Smooth muscle cell (in vitro differentiated cells): Measurements from ENCODE around the gene GCLC. TPM values are rescaled to one million over a fixed set of nuclear protein-coding genes. Genes with fewer than 3 reads are reported as not detected.

Experiments used
- DNase-seq: peaks from one replicate; lab custom pipeline; 2025; ENCODE audit not compliant: unreplicated experiment; lab: John Stamatoyannopoulos, UW
- H2AFZ ChIP-seq: fragments of 200-600 bp; sonication (generic); 2 replicates; pipeline ENCODE4 v1.6.0; 2016; ENCODE audit warnings: antibody characterized with exemption, low read depth, mild to moderate bottlenecking
- H3F3A ChIP-seq: fragments of 200-600 bp; sonication (generic); 2 replicates; pipeline ENCODE4 v1.6.0; 2017; ENCODE audit warnings: antibody characterized with exemption, low read depth
- H3K27ac ChIP-seq: fragments of 200-600 bp; sonication (generic); 2 replicates; pipeline ENCODE4 v1.5.1; 2016; ENCODE audit warnings: low read depth, mild to moderate bottlenecking
- H3K27me3 ChIP-seq: fragments of 200-600 bp; sonication (generic); 2 replicates; pipeline ENCODE4 v1.6.1; 2016; ENCODE audit warnings: low read depth, mild to moderate bottlenecking
- H3K36me3 ChIP-seq: fragments of 200-600 bp; sonication (generic); 2 replicates; pipeline ENCODE4 v1.5.1; 2016; ENCODE audit warnings: low read depth
- H3K4me1 ChIP-seq: fragments of 200-600 bp; sonication (generic); 2 replicates; pipeline ENCODE4 v1.5.1; 2016; ENCODE audit warnings: low read depth
- H3K4me2 ChIP-seq: fragments of 200-600 bp; sonication (generic); 2 replicates; pipeline ENCODE4 v1.6.0; 2016; ENCODE audit warnings: mild to moderate bottlenecking
- H3K4me3 ChIP-seq: fragments of 200-600 bp; sonication (generic); 2 replicates; pipeline ENCODE4 v1.5.1; 2016; ENCODE audit warnings: mild to moderate bottlenecking
- H3K79me2 ChIP-seq: fragments of 200-600 bp; sonication (generic); 2 replicates; pipeline ENCODE4 v1.6.0; 2016; ENCODE audit warnings: low read depth, mild to moderate bottlenecking
- H3K9ac ChIP-seq: fragments of 200-600 bp; sonication (generic); 2 replicates; pipeline ENCODE4 v1.6.0; 2016; ENCODE audit warnings: low read depth
- H3K9me3 ChIP-seq: fragments of 200-600 bp; sonication (generic); replicated peaks from 2 replicates; pipeline ENCODE4 v1.5.1; 2016; ENCODE audit warnings: low read depth
- H4K20me1 ChIP-seq: fragments of 200-600 bp; sonication (generic); 2 replicates; pipeline ENCODE4 v1.6.0; 2016; ENCODE audit warnings: low read depth
- WGBS: methylation state at CpG from one replicate; pipeline ENCODE4 v1.1.7; 2016; ENCODE audit warnings: low lambda C conversion rate; 5-methylcytosine and 5-hydroxymethylcytosine counted together
- polyA plus RNA-seq: library from polyadenylated mRNA; unstranded; fragments of >200 nt; fragmentation: Nextera tagmentation; extraction: Ambion mirVana; gene quantifications from 2 replicates; pipeline ENCODE4 v1.2.1, GENCODE V29; 2016
- total RNA-seq: library from RNA; depleted of rRNA; stranded (reverse); fragments of >200 nt; gene quantifications from 2 replicates; pipeline ENCODE4 v1.2.3, GENCODE V29; 2014
- TF ChIP-seq, protein P1 (sequence below): fragments of 200-600 bp; sonication (generic); IDR thresholded peaks from 2 replicates; pipeline ENCODE4 v1.5.1; 2017; ENCODE audit warnings: borderline replicate concordance, mild to moderate bottlenecking, antibody characterized with exemption; ENCODE audit not compliant: insufficient read depth, poor library complexity, severe bottlenecking

Gene GCLC
- total and polyA plus RNA-seq, 2 experiments from 2014 or later: 3.7 to 7.1 TPM

DNA sequence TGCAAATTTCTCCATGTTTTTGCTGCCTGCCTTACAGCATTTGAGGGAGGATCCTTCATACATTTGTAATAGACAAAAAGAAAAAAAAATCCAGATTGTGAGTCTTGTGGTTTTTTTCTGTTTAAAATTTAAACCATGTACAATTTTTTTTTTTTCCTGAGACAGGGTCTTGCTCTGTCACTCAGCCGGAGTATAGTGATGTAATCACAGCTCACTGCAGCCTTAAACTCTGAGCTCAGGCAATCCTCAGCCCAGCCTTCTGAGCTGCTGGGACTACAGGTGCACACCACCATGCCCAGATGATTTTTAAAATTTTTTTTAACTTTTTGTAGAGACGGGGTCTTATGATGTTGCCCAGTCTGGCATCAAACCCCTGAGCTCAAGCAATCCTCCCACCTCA lies 97.0 kb downstream of the GCLC start:
- Histone ChIP-seq H3K9me3 (no peaks in the 10 kb centered on the region), H2AFZ (no peak overlapping the region), H3K4me3 (no peak overlapping the region), H3K9ac (no peak overlapping the region), H3K27ac (no peak overlapping the region), H4K20me1 (no peaks in the 10 kb centered on the region), H3K36me3 (no peaks in the 10 kb centered on the region), H3K27me3 (no peaks in the 10 kb centered on the region), H3F3A (no peaks in the 10 kb centered on the region), H3K4me2 (no peak overlapping the region), H3K4me1 (no peaks in the 10 kb centered on the region), H3K79me2 (no peaks in the 10 kb centered on the region)
- DNase-seq: no peak
- TF ChIP-seq, protein P1, sequence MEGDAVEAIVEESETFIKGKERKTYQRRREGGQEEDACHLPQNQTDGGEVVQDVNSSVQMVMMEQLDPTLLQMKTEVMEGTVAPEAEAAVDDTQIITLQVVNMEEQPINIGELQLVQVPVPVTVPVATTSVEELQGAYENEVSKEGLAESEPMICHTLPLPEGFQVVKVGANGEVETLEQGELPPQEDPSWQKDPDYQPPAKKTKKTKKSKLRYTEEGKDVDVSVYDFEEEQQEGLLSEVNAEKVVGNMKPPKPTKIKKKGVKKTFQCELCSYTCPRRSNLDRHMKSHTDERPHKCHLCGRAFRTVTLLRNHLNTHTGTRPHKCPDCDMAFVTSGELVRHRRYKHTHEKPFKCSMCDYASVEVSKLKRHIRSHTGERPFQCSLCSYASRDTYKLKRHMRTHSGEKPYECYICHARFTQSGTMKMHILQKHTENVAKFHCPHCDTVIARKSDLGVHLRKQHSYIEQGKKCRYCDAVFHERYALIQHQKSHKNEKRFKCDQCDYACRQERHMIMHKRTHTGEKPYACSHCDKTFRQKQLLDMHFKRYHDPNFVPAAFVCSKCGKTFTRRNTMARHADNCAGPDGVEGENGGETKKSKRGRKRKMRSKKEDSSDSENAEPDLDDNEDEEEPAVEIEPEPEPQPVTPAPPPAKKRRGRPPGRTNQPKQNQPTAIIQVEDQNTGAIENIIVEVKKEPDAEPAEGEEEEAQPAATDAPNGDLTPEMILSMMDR: no peak
- WGBS: 94% methylated on average over 2 of the region's 2 CpGs

Other genes with a start within 250 kb of the GCLC start
- 79.2 and 97.2 TPM in 2 replicates for gene ELOVL5, start 196.2 kb downstream of the GCLC start, total RNA-seq
- gene ELOVL5, start 196.2 kb downstream of the GCLC start, polyA plus RNA-seq: 58.8 and 71.9 TPM in 2 replicates
- gene KLHL31, start 120.7 kb upstream of the GCLC start, total RNA-seq: 1.1 and 1.3 TPM in 2 replicates
- gene KLHL31, start 120.7 kb upstream of the GCLC start, polyA plus RNA-seq: 0.21 and 1.0 TPM in 2 replicates
- gene LRRC1, start 249.9 kb upstream of the GCLC start, total RNA-seq: 19.9 and 24.0 TPM in 2 replicates
- 11.8 and 14.6 TPM in 2 replicates for gene LRRC1, start 249.9 kb upstream of the GCLC start, polyA plus RNA-seq